Activated CD8-positive, alpha-beta memory T cell treated with anti-CD3 and anti-CD28 coated beads for 4 hours (primary cell): Measurements from ENCODE around the gene PIK3AP1.
"Not testable (repeated sequence)": the region's sequence is repeated elsewhere in the genome, so short reads cannot be mapped to it uniquely, and the experiment has no call there.

Experiments used
- DNase-seq, 2 donors: peaks; one replicate each; pipeline ENCODE4 v3.0.0-alpha.2; 2020; ENCODE audit warnings: low read depth in 2 of 2

PIK3AP1 gene

DNA sequence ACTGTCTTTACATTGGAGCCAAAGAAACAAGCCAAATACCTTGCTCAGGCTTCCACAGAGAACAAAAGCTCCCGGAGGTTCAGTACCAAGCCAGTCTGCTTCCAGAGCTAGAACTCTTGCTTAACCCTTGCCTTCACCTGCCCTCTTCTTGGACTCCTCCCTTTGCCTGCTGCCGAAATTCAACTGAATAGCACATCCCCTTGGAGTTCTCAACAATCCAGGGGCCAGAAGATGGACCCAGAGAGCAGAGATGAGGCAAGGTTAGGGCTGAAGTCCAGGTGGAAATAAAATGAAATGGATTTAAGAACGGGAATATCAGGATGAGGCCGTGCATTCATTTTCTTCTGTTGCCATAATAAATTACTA lies 876 bp upstream of the PIK3AP1 start:
- DNase-seq, result no peak

GRCh38 chr10:96719850-96720421 lies 378 bp downstream of the PIK3AP1 start:
- peak; percentile 36 to 46 for DNase-seq

GRCh38 chr10:96719200-96719599 lies 1.1 kb downstream of the PIK3AP1 start:
- no peak for DNase-seq

DNA sequence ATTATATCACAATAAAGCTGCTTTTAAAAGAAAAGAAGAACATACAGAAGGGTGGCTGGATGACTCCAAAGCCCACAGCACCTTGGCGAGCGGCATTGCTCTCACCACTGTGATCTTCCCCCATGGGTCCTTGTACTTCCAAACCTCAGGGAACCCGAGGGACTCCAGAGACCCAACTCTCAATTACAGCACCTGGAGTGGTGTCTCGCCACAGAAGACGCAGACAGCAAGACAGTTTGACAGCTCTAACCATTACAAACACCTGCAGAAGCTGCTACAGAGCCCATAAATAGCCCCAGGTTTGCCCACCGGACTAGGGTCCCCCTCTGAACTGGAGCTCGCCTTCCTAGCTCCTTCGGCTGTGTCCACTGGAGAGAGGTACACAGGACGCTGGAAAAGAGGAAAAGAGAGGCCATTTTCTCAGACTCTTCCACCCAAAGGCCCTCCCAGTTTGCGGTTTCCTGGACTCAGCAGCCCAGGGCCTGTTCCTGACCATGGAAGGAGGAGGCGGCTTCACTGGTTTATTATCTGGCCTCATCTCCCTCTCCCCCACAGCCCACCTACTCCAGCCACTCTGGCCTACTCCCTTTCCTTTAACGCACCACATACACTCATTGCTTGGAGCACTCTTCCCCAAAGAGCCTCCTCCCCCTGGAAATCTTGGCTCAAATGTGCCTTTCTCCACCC lies 1.9 kb downstream of the PIK3AP1 start:
- DNase-seq, result no peak

DNA sequence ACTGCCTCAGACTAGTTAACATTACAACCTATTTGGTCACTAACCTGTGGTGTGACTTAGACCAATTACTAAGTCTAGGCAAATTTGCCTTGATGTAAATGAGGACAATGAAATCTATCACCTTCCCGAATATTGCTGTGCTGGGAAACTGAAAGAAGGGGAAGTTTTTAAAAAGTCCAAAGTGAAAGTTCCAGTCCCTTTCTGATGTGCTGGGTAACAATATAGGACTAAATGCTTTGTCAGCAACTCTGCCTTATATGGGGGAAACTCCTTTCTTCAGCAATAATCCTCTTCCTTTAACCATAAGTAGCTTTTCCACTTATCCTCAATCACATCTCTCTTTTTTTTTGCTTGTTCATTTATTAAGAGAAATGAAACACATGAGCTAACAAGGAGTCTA lies 3.9 kb downstream of the PIK3AP1 start:
- no peak for DNase-seq

GRCh38 chr10:96714746-96715255 lies 5.5 kb downstream of the PIK3AP1 start:
- no peak for DNase-seq

GRCh38 chr10:96714031-96714590 lies 6.2 kb downstream of the PIK3AP1 start:
- no peak for DNase-seq

- DNase-seq, result no peak
These were observed 7.5 kb downstream of the PIK3AP1 start for GRCh38 chr10:96712662-96713271.

GRCh38 chr10:96711048-96711728 lies 9.1 kb downstream of the PIK3AP1 start:
- DNase-seq, result no peak

DNA sequence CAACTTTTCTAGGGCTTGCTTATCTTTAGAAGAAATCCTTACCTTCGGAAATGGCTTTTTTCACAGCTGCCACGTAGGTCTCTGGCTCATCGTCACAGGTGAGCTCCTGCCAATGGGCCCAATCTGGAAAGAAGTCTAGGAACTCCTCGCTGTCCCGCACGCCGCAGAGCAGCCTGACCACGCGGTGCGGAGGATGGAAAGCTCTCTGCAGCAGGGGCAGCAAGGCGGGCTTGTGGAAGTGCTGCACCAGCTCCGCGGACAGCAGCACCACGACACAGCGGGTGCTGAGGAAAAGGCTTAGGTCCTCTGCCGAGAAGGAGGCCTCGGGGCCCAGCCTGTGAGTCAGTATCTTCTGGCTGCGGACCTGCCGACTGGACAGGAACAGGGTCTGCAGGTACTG lies 10.8 kb downstream of the PIK3AP1 start:
- no peak for DNase-seq

DNA sequence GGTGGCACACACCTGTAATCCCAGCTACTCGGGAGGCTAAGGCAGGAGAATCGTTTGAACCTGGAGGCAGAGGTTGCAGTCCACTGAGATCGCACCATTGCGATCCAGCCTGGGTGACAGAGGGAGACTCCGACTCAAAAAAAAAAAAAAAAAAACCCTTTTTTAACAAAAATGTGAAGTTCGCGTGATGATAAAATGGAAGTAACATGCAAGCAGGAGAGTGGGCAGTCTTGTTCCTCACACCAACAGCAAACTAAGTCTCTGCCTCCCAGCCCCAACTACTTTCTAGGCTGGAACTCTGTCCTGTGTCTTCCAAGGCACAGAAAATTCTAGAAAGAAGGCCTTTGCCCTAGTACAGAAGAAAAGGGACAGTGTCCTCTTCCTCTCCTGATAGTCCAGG lies 11.3 kb downstream of the PIK3AP1 start:
- DNase-seq, result no peak

DNA sequence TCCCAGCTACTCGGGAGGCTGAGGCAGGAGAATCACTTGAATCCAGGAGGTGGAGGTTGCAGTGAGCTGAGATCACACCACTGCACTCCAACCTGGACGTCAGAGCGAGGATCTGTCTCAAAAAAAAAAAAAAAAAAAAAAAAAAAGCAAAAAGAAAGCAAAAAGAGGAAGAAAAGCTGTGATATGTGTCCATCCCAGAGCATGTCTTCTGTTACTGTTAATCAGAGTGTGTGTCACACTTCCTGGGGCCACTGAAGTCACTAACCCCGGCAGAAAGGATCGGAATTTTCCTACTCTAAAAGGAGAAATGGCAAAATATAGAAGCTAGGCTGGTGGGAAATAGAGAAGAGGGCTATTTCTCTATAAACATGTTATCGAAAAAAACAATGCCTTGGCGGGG lies 11.9 kb downstream of the PIK3AP1 start:
- DNase-seq, result no peak

DNA sequence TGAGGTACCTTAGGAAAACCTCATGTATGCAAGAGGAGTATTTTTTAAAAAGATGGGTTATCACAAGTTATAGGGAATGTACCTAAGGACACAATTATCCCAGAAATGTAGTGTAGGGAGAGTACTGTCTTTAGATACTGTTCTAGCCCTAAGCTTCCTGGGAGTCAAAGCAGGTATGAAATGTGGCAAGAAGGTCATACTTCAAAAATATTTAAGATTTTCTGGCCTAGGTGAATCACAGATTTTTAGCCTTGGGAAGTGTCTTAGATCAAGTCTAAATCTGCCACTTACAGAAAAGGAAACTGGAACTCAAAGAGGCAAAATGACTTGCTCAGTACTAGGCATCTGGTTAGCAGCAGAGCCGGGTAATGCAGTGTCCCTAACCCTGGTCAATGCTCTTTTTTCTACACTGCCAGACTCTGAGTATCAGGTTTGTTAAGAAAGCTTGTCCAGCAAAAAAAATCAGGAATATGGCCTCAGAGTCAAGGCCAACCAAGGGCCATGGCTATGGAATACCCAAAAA lies 13.9 kb downstream of the PIK3AP1 start:
- no peak for DNase-seq

- no peak for DNase-seq
These were observed 15.2 kb downstream of the PIK3AP1 start for GRCh38 chr10:96705134-96705533.

DNA sequence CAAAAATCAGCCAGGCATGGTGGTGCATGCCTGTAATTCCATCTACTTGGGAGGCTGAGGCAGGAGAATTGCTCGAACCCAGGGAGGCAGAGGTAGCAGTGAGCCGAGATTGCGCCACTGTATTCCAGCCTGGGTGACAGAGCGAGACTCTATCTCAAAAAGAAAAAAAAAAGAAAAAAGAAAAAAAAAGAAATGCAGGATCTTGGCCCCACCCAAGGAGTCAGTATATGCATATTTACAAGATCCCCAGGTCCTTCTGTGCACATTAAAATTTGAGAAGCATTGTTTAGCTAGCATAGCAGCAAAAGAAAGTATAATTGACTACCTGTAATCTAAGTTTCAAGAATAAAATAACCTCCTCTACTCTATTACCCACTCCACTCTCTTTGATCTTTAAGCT lies 15.8 kb downstream of the PIK3AP1 start:
- no peak for DNase-seq

DNA sequence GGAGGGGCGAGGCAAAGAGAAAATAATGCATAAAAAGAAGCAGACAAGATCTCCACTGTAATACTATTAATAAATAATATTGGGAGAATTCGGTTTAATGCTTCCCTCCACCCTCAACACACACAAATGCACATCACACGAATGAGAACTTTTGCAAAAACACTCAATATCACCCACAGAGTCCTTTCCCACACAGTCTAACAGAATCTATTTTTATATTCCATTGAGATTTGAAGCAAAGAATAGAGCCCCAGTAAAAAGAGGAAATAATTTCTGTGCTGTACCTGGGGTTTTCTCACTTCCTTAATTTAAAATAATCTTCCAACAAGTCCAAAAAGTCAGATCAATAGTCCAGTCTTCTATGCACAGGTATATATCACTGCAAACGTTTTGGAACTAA lies 17.0 kb downstream of the PIK3AP1 start:
- no peak for DNase-seq

GRCh38 chr10:96701265-96701664 lies 19.0 kb downstream of the PIK3AP1 start:
- DNase-seq, result no peak

- no peak for DNase-seq
These were observed 19.8 kb downstream of the PIK3AP1 start for GRCh38 chr10:96700374-96701099.

DNA sequence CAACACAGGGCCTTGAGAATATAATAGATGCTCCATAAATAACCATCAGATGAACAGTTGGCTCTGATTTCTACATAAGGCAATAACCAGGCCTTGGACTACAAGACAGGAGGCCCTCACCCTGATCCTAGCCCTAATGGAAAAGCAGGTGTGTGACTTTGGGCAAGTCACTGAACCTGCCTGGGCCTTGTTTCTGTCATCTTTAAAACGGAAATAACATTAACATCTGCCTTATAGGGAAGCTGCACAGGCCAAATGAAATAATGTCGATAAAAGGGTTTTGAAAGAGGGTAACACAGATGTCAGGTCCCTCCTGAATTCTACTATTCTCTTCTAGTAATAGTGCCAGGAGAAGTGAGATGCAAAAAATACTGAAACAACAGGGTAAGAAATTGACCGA lies 20.7 kb downstream of the PIK3AP1 start:
- DNase-seq, result no peak

DNA sequence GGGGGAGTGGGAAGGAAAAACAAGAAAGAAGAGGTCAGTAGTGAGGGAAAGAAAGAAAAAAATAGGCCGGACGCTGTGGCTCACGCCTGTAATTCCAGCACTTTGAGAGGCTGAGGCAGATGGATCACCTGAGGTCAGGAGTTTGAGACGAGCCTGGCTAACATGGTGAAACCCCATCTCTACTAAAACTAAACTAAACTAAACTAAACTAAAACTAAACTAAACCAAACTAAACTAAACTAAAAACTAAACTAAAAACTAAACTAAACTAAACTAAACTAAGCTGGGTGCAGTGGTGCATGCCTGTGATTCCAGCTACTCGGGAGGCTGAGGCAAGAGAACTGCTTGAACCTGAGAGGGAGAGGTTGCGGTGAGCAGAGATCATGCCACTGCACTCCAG lies 22.0 kb downstream of the PIK3AP1 start:
- not testable (repeated sequence) for DNase-seq

DNA sequence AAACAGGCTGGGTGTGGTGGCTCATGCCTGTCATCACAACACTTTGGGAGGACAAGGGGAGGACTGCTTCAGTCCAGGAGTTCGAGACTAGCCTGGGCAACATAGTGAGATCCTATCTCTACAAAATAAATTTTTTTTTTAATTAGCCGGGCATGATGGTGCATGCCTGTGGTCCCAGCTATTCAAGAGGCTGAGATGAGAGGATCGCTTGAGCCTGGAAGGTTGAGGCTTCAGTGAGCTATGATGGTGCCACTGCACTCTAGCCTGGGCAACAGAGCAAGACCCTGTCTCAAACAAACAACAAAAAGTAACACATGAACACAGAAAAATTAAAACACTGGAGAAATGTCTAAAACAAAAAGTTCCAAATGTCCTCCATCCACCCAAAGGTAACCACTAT lies 22.9 kb downstream of the PIK3AP1 start:
- DNase-seq, result no peak
